ENCODE data around the gene SEMA5A. TPM values are rescaled to one million over a fixed set of nuclear protein-coding genes. Genes with fewer than 3 reads are reported as not detected.
"Not testable (repeated sequence)": the region's sequence is repeated elsewhere in the genome, so short reads cannot be mapped to it uniquely, and the experiment has no call there.

SEMA5A gene
- total RNA-seq, 1 donor from 2014 or later: 28.6 TPM

- ATAC-seq: no peak
- intact Hi-C loops (cut with DNase I): no loop called here
- no peak for DNase-seq (ENCODE audit: missing footprints)
Observed at GRCh38 chr5:9356351-9356825, 189.5 kb downstream of the SEMA5A start.

DNA sequence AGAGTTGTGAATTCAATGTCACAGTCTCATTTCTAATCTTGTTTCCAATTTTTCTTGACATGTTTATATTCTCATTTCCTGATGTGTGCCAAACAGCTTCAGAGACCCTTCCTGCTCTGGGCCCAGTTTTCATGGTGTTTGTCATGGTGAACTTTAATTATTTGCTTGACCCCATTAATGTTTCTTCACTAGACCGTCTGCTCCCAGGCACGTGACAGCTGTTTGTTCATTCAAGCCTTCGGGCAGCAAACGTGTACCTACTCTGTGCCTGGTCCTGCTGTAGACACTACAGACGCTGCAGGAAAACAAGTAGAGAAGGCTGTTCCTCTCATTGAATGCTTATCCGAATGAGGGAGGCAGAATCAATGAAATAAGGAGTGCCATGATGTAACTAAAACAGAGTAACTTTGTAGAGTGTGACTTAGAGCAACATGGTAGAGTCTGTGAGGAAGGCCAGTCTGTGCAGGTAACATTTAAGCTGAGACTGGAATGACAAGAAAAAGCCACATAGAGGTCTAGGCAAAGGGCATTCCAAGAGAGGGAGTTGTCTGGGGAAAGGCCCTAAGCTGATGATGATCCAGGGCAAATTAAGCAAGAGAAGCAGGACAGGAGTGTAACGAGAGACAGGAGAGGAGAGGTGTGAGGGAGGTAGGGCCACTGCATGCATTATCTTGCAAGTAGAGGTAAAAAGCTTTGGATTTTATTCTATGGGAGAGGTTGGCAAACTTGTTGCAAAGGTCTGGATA lies 191.4 kb downstream of the SEMA5A start:
- DNase-seq (ENCODE audit: missing footprints) (no peak), ATAC-seq (no peak)
- intact Hi-C loops (cut with DNase I): no loop called here

DNA sequence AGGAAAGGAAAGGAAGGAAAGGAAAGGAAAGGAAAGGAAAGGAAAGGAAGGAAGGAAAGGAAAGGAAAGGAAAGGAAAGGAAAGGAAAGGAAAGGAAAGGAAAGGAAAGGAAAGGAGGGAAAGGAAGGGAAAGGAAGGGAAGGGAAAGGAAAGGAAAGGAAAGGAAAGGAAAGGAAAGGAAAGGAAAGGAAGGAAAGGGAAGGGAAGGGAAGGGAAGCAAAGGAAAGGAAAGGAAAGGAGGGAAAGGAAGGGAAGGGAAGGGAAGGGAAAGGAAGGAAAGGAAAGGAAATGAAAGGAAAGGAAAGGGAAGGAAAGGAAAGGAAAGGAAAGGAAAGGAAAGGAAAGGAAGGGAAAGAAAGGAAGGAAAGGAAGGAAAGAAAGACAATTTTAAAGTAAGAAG lies 192.8 kb downstream of the SEMA5A start:
- DNase-seq (ENCODE audit: missing footprints); intact Hi-C loops (cut with DNase I); ATAC-seq: not testable (repeated sequence)

DNA sequence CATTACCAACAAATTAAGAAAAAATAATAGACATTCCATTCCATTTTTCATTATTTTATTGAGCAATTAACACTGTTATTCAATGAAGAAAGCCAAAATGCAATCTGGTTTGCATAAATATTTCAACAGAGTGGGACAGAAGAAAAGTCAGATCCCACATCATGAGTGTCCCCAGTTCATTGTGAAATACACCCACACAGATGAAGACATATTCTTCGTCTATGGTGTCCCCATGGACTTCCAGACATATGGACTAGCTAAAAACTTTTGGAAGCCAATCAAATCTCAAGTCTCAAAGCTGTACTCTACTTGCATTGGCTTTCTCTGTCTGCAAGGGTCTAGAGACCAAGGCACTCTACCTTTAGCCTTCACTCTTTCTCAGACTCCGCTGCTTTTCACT lies 194.3 kb downstream of the SEMA5A start:
- peak; percentile 51 for ATAC-seq
- DNase-seq (ENCODE audit: missing footprints): no peak
- intact Hi-C loops (cut with DNase I): no loop called here

DNA sequence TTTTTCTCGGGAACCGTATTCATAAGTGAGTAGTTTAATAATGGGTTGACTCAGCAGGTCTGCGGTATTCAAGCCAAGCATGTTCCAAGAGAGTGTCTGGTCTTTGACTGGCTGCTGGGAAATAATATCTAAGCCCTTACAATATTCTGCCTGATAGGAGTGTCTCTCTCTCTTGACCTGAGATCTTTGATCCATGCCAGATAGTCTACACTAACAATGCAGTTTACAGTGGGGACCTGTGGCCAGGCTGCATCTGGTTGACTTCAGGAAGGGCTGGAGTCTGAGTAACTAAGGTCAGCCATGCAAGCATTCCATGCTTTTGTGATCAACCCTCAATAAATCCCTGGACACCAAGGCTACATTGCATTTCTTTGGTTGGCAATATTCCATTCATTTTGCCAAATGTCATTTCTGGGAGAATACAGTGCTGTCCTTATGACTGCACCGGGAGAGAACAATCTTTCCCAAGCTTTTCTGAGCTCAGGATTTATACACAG lies 195.5 kb downstream of the SEMA5A start:
- no peak for DNase-seq (ENCODE audit: missing footprints)
- ATAC-seq: peak; percentile 27
- intact Hi-C loops (cut with DNase I): no loop called here

GRCh38 chr5:9348401-9348996 lies 197.4 kb downstream of the SEMA5A start:
- DNase-seq (ENCODE audit: missing footprints) (no peak), ATAC-seq (no peak)
- intact Hi-C loops (cut with DNase I): no loop called here

DNA sequence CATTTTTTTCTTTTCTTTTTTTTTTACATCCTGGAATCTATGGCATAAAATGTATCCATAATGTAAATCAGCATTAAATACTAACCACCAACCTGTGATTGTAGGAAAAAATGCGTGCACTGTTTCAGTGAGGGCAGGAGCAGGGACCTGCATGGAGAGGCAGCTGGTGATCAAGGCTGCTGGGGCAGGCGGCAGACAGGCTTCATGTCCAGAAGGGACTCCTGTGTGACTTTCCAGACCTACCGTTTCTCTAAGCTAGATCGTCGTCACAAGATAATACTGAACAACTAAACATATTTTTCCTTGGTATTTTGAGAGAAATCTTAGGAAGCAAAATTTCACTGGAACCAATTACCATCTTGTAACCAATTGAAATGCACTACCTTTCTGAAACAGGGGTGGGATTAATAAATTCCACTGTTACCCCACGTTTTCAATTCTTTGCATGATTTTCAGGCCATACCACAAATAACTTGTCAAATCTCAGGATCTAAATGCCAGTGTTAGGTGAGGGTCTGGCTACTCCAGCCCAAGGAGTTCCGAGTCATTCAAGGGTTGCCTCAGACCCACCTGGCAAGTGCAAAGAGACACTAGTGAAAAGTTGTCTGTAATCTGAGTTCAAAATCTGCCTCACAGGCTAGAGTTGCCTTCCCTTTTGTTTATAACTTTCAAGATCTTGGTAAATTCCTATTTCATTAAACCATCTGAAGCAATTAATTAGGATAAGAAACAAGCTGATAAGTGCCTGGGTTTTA lies 198.2 kb downstream of the SEMA5A start:
- intact Hi-C loops (cut with DNase I): no loop called here
- ATAC-seq (no peak), DNase-seq (ENCODE audit: missing footprints) (no peak)

- DNase-seq (ENCODE audit: missing footprints) (no peak), ATAC-seq (no peak)
- intact Hi-C loops (cut with DNase I): no loop called here
Observed at GRCh38 chr5:9347032-9347431, 198.8 kb downstream of the SEMA5A start.

GRCh38 chr5:9344751-9345240 lies 201.1 kb downstream of the SEMA5A start:
- DNase-seq (ENCODE audit: missing footprints) (no peak), ATAC-seq (no peak)
- intact Hi-C loops (cut with DNase I): no loop called here

GRCh38 chr5:9343146-9343850 lies 202.6 kb downstream of the SEMA5A start:
- peak; percentile 20 for ATAC-seq
- intact Hi-C loops (cut with DNase I): no loop called here
- no peak for DNase-seq (ENCODE audit: missing footprints)

- intact Hi-C loops (cut with DNase I): no loop called here
- DNase-seq (ENCODE audit: missing footprints) (no peak), ATAC-seq (no peak)
Observed at GRCh38 chr5:9342161-9342787, 203.6 kb downstream of the SEMA5A start.

GRCh38 chr5:9340085-9340484 lies 205.8 kb downstream of the SEMA5A start:
- no peak for DNase-seq (ENCODE audit: missing footprints)
- no peak for ATAC-seq

GRCh38 chr5:9339206-9339818 lies 206.6 kb downstream of the SEMA5A start:
- intact Hi-C loops (cut with DNase I): no loop called here
- DNase-seq (ENCODE audit: missing footprints) (no peak), ATAC-seq (no peak)

More at GRCh38 chr5:9340085-9340484, 205.8 kb downstream of the SEMA5A start:
- intact Hi-C loops (cut with DNase I): no loop called here

- no peak for DNase-seq (ENCODE audit: missing footprints)
- intact Hi-C loops (cut with DNase I): no loop called here
- no peak for ATAC-seq
Observed at GRCh38 chr5:9338796-9339195, 207.1 kb downstream of the SEMA5A start.

- intact Hi-C loops (cut with DNase I): no loop called here
- ATAC-seq: no peak
- no peak for DNase-seq (ENCODE audit: missing footprints)
Observed at GRCh38 chr5:9337928-9338595, 207.8 kb downstream of the SEMA5A start.

GRCh38 chr5:9335754-9336495 lies 209.9 kb downstream of the SEMA5A start:
- no peak for ATAC-seq
- DNase-seq (ENCODE audit: missing footprints): no peak
- intact Hi-C loops (cut with DNase I): no loop called here

GRCh38 chr5:9335269-9335668 lies 210.6 kb downstream of the SEMA5A start:
- DNase-seq (ENCODE audit: missing footprints) (no peak), ATAC-seq (no peak)
- intact Hi-C loops (cut with DNase I): no loop called here

Data from Right ventricle myocardium inferior (tissue), 1 donor.